ENCODE data around the gene ALDH2. TPM values are rescaled to one million over a fixed set of nuclear protein-coding genes. Genes with fewer than 3 reads are reported as not detected.

ALDH2 gene
- polyA plus RNA-seq, 1 of the 3 experiments (the other 2 are of a cell fraction) = 67.5 TPM

DNA sequence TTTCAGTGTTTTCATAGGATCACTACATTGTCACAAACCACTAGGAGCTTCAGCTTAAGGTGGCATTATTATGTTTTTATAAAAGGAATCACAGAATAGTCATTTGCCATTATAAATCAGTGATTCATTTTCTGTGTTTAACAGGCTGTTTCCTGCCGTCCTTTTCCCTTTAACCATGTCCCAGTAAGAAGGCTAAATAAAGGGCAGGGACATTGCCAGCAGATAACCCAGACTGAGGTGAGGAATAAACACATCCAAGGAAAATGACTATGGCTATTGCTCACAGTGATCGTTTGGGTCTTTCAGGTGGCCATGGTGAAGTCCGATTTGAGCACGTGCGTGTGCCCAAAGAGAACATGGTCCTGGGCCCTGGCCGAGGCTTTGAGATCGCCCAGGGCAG lies 17.9 kb upstream of the ALDH2 start:
- no peaks in the 10 kb centered on the region for H3F3A ChIP-seq (replicated peaks; ENCODE audit: insufficient read depth)
- no peaks in the 10 kb centered on the region for H3K79me2 ChIP-seq (ENCODE audit: insufficient read depth)
- no peak for DNase-seq
- H3K9ac ChIP-seq = no peak overlapping the region
- peaks cover 17 to 47% of the 10 kb centered on the region in 2 experiments for H3K36me3 ChIP-seq (replicated peaks in 1 of 2; ENCODE audit: control insufficient read depth in 1 of 2, insufficient read depth in 2 of 2, low read length in 1 of 2)
- H3K4me3 ChIP-seq (ENCODE audit: low read depth in 2 of 2, low read length in 1 of 2) = no peak overlapping the region
- WGBS (ENCODE audit: low lambda C conversion rate) = 90% methylated on average over 7 of the region's 7 CpGs
- no peaks in the 10 kb centered on the region for H3K9me3 ChIP-seq
- no peaks in the 10 kb centered on the region for H4K20me1 ChIP-seq (ENCODE audit: insufficient read depth)
- no peaks in the 10 kb centered on the region for H3K9me2 ChIP-seq
- peak overlapping the region in 1 of 2 experiments; percentile 90; a peak in 2 of 4 replicates for H3K27ac ChIP-seq (ENCODE audit: low read depth in 2 of 2, low read length in 1 of 2)
- H3K27me3 ChIP-seq (ENCODE audit: insufficient read depth) = no peaks in the 10 kb centered on the region
- H3K4me2 ChIP-seq = no peak overlapping the region
- H3K4me1 ChIP-seq (ENCODE audit: control insufficient read depth in 1 of 2, insufficient read depth in 2 of 2, low read depth in 1 of 2, low read length in 1 of 2) = peaks cover 0 to 54% of the 10 kb centered on the region in 2 experiments; a peak in 2 of 4 replicates
- POLR2A ChIA-PET = no interaction called here
- TF ChIP-seq MEF2A (IDR thresholded peaks at IDR 0.05; ENCODE audit: borderline replicate concordance, low read depth) (no peak), SMC3 (IDR thresholded peaks at IDR 0.05; ENCODE audit: low read depth, low read length) (no peak), RFX5 (IDR thresholded peaks at IDR 0.05; ENCODE audit: low read length) (no peak), FOXJ3 (CRISPR knock-in tag; IDR thresholded peaks at IDR 0.05) (no peak), POLR2AphosphoS5 (IDR thresholded peaks at IDR 0.05; ENCODE audit: low read depth, low read length) (no peak)
- TF ChIP-seq, protein P1, sequence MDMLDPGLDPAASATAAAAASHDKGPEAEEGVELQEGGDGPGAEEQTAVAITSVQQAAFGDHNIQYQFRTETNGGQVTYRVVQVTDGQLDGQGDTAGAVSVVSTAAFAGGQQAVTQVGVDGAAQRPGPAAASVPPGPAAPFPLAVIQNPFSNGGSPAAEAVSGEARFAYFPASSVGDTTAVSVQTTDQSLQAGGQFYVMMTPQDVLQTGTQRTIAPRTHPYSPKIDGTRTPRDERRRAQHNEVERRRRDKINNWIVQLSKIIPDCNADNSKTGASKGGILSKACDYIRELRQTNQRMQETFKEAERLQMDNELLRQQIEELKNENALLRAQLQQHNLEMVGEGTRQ (IDR thresholded peaks at IDR 0.05; ENCODE audit: borderline replicate concordance, low read depth, low read length) = no peak
- CTCF ChIA-PET = no interaction called here
- H2AFZ ChIP-seq (ENCODE audit: low read depth) = no peak overlapping the region

- ChIA-PET POLR2A (no interaction called here), CTCF (no interaction called here)
Observed at GRCh38 chr12:111749391-111749790, 17.3 kb upstream of the ALDH2 start.

More at GRCh38 chr12:111749391-111749790, 17.3 kb upstream of the ALDH2 start:
- TF ChIP-seq YY1 (IDR thresholded peaks at IDR 0.05; ENCODE audit: low read depth) (no peak), TCF12 (IDR thresholded peaks at IDR 0.05) (no peak), SMC3 (IDR thresholded peaks at IDR 0.05; ENCODE audit: low read depth, low read length) (no peak), RAD21 (IDR thresholded peaks at IDR 0.05; ENCODE audit: low read length) (no peak), NFIC (IDR thresholded peaks at IDR 0.05; ENCODE audit: borderline replicate concordance) (no peak), JUND (IDR thresholded peaks at IDR 0.05) (no peak), MEF2A (IDR thresholded peaks at IDR 0.05; ENCODE audit: borderline replicate concordance, low read depth) (no peak), SIN3A (IDR thresholded peaks at IDR 0.05; ENCODE audit: borderline replicate concordance, low read depth, low read length) (no peak), POLR2AphosphoS5 (IDR thresholded peaks at IDR 0.05; ENCODE audit: low read depth, low read length) (no peak)
- TF ChIP-seq, protein P2, sequence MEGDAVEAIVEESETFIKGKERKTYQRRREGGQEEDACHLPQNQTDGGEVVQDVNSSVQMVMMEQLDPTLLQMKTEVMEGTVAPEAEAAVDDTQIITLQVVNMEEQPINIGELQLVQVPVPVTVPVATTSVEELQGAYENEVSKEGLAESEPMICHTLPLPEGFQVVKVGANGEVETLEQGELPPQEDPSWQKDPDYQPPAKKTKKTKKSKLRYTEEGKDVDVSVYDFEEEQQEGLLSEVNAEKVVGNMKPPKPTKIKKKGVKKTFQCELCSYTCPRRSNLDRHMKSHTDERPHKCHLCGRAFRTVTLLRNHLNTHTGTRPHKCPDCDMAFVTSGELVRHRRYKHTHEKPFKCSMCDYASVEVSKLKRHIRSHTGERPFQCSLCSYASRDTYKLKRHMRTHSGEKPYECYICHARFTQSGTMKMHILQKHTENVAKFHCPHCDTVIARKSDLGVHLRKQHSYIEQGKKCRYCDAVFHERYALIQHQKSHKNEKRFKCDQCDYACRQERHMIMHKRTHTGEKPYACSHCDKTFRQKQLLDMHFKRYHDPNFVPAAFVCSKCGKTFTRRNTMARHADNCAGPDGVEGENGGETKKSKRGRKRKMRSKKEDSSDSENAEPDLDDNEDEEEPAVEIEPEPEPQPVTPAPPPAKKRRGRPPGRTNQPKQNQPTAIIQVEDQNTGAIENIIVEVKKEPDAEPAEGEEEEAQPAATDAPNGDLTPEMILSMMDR (IDR thresholded peaks at IDR 0.05) = no peak
- TF ChIP-seq, protein P3, sequence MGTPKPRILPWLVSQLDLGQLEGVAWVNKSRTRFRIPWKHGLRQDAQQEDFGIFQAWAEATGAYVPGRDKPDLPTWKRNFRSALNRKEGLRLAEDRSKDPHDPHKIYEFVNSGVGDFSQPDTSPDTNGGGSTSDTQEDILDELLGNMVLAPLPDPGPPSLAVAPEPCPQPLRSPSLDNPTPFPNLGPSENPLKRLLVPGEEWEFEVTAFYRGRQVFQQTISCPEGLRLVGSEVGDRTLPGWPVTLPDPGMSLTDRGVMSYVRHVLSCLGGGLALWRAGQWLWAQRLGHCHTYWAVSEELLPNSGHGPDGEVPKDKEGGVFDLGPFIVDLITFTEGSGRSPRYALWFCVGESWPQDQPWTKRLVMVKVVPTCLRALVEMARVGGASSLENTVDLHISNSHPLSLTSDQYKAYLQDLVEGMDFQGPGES (IDR thresholded peaks at IDR 0.05; ENCODE audit: low read depth, low read length) = no peak
- H3K9me2 ChIP-seq = no peaks in the 10 kb centered on the region
- H3K36me3 ChIP-seq (replicated peaks in 1 of 2; ENCODE audit: control insufficient read depth in 1 of 2, insufficient read depth in 2 of 2, low read length in 1 of 2) = peaks cover 12 to 45% of the 10 kb centered on the region in 2 experiments
- H4K20me1 ChIP-seq (ENCODE audit: insufficient read depth) = no peaks in the 10 kb centered on the region
- H3K27ac ChIP-seq (ENCODE audit: low read depth in 2 of 2, low read length in 1 of 2) = peak overlapping the region in 1 of 2 experiments; percentile 90; a peak in 1 of 4 replicates
- peaks cover 0 to 53% of the 10 kb centered on the region in 2 experiments; a peak in 2 of 4 replicates for H3K4me1 ChIP-seq (ENCODE audit: control insufficient read depth in 1 of 2, insufficient read depth in 2 of 2, low read depth in 1 of 2, low read length in 1 of 2)
- H3K9me3 ChIP-seq = no peaks in the 10 kb centered on the region
- no peak for DNase-seq
- H3K4me2 ChIP-seq = no peak overlapping the region
- H3K27me3 ChIP-seq (ENCODE audit: insufficient read depth) = no peaks in the 10 kb centered on the region
- H2AFZ ChIP-seq (ENCODE audit: low read depth) = no peak overlapping the region
- no peak overlapping the region for H3K4me3 ChIP-seq (ENCODE audit: low read depth in 2 of 2, low read length in 1 of 2)
- no peaks in the 10 kb centered on the region for H3K79me2 ChIP-seq (ENCODE audit: insufficient read depth)
- WGBS (ENCODE audit: low lambda C conversion rate) = 97% methylated on average over 4 of the region's 4 CpGs
- no peaks in the 10 kb centered on the region for H3F3A ChIP-seq (replicated peaks; ENCODE audit: insufficient read depth)
- H3K9ac ChIP-seq = no peak overlapping the region
